ENCODE data around the gene SPTBN1.

Gene SPTBN1

GRCh38 chr2:54595999-54596902, 140.1 kb downstream of the SPTBN1 start:
- DNase-seq: no peak

- no peak for DNase-seq
Observed at GRCh38 chr2:54597153-54597848, 141.2 kb downstream of the SPTBN1 start.

DNA sequence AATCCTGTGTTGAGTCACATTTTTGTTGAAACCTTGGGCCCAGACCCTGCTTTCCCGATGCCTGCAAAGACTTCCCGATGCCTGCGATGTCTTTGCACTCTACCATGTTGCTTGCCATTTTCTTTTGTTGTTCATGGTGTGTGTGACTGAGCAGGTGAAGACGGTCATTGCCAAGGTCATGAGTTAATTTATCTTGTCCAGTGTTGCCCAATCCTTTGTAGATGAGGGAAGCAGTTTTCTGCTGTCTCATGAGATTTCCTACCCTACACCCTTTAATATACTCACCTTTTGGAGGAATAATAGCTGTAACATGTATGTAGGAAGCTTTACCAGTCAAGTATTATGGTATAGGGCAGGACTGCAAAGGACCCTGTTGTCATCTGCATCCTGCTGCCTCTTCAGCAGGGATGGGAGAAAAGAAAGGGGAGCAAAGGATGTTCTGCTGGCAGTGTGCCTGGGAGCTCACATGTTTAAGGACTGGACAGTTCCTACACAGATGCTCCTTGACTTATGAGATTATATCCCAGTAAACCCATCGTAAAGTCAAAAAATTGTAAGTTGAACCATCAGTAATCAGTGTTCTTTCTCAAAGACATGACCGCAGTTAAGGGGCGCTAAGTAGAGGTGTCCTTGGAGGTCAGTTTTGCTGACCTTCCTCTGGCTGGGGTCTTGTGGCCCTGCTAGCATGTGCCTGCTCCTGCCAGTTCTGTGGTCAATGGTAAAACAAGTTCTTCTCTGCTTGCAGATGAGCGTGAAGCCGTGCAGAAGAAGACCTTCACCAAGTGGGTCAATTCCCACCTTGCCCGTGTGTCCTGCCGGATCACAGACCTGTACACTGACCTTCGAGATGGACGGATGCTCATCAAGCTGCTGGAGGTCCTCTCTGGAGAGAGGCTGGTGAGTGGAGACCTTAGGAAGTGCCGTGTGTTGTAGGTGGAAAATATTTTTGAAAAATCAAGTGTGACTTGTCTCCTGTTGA, 142.5 kb downstream of the SPTBN1 start:
- DNase-seq: no peak

GRCh38 chr2:54599326-54599710, 143.2 kb downstream of the SPTBN1 start:
- DNase-seq: no peak

DNA sequence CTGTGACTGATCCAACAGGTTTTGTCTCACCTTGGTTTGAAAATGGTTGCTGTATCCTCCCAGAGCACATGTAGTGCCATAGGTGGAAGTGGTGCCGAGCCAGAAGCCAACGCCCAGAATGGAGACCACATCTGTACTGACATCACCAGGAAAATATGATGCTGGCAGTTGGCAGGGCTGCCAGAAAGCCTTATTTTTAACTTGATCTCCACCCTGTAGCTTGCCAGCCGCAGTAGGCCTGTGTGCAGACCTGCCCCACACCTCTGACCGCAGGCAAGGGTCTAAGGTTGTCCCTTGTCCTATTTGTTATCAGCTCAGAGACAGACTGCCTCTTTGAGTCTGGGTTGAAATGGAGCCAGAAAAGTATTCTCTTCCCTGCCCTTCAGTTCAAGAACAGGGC, 143.8 kb downstream of the SPTBN1 start:
- no peak for DNase-seq

DNA sequence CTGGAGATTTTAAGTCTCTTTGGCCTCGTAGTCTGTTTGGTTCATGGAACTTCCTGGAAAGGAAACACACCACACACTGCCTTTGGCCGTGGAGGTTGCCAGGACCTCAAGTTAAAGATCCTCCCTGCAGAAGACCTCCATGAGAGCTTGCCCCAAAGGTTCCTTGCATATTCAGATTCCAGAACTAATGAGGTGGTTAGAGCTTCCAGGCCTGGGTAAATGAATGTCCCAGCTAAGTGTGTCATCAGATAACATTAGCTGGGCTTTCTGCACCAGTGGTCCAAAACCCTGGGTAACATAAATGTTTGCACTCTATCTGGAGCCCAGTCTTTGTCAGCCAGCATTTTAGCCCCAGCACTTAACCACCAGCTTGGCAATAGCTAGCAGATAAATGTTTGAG, 145.2 kb downstream of the SPTBN1 start:
- no peak for DNase-seq

DNA sequence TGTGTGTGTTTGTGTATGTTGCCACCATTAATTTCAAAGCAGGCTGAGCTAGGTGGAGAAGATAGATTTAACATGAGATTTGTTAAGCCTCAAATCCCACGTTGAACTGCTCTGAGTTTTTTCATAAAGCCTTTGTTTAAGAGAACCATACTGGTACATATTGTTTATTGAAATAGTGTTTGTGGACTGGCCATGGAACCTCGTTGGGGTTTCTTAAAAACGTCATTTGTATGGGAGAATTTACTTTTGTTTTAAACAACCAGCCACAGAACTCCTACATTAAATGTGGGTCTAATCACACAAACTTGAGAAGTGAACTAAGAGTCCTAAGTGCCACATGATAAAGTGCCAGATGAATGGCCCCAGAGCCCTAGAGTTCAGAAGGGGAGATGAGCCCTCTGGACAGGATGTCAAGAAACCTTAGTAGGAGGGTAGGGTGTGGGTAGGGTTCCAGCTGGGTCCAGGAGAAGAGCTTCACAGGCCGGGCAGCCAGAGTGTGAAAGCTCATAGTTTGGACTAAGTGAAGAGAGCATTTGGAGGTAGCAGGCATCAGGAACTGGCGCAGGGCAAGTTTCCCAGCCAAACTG, 146.7 kb downstream of the SPTBN1 start:
- DNase-seq: no peak

GRCh38 chr2:54603357-54603756, 147.2 kb downstream of the SPTBN1 start:
- no peak for DNase-seq

DNA sequence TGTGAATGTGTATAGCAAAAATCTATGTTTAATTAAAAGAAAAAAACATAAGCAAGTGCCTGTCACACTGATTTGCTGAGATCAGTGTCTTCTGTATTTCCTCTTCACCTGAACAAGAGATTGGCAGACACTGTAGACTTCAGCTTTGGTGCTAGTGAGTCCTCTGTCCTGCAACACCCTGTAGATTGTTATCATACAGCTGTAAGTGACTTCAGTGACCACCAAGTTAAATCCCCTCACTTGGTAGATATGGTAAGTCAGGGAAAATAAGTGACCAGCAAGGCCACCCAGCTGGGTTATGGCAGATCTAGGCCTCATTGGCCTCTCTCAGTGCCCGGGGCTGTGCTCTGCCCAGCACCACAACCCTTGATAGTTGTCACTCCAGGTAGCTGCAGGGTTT, 147.7 kb downstream of the SPTBN1 start:
- no peak for DNase-seq

GRCh38 chr2:54604871-54605270, 148.7 kb downstream of the SPTBN1 start:
- DNase-seq: no peak

DNA sequence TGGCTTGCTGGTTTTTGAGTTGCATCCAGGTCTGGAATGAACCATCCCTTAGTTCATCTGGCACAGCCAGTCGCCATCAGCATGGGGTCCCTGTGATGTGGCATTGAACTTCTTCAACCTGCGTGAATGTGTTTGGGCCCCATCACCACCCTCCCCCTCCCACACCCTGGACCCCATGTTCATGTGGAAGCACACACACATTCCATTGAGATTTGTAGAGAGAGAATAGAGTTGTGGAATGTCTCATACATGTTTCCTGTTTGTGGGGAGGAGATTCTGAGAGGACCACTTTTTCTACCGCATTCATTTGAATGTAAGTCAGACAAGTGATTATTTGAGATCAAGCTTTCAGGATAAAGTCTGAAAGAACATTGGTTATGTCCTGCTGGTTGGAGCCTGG, 149.7 kb downstream of the SPTBN1 start:
- no peak for DNase-seq

DNA sequence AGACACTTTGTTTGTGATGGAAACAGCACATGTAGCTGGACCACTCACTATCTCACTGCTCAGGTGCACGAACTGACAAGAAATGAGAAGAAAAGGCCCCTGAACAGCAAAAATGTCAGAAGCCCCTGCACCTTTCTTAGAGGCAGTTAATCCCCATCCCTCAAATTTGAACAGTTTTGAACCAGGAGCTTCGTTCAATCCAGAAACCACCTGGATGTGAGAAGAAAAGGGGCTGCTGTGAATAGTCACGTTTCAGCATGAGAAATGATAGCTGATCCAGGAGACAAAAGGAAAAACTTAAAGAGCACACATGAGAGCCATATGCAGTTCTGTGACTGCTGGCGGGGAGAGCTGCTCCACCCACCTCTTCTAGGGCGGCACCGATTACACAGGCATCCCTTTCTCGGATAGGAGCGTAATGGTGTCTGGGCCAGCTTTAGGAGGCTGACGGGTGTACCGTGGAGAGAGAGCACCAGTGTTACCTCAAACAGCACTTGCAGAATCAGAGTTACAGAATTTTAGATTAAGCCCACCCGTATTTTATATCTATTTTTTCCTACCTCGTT, 150.3 kb downstream of the SPTBN1 start:
- no peak for DNase-seq

GRCh38 chr2:54608224-54608623, 152.1 kb downstream of the SPTBN1 start:
- DNase-seq: no peak

DNA sequence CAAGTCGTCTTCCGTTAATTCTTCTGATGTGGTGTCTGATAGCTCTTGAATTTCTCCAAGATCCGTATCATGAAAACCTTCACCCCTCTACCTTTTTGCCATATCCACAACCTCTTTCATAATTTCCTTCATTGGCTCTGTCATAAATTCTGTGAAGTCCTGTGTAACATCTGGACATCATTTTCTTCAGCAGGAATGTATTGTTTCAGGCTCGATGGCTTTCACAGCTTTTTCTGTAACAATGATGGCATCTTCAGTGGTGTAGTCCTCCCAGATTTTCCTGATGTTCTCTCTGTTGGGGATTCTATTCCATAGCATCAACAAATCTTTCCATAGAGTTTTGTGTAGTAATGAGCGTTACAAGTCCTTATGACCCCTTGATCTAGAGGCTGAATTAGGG, 153.1 kb downstream of the SPTBN1 start:
- no peak for DNase-seq

- no peak for DNase-seq
Observed at GRCh38 chr2:54609647-54610046, 153.5 kb downstream of the SPTBN1 start.

DNA sequence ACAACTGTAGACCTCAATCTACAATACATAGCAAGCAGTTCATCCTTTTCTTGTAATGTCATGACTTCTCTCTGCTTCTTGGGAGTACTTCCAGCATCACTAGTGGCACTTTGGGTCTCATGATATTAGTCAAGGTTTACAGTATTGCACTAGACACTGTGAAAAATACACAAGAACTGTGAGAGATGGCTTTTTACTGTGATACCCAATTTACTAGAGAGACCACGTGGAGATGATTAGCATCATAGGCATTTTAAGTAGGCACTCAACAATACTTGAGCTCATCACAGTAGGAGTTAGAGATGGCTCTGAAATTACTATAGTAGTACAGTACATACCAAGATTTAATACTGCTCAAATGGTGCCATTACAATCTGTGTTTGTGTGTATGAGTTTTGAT, 154.6 kb downstream of the SPTBN1 start:
- no peak for DNase-seq

DNA sequence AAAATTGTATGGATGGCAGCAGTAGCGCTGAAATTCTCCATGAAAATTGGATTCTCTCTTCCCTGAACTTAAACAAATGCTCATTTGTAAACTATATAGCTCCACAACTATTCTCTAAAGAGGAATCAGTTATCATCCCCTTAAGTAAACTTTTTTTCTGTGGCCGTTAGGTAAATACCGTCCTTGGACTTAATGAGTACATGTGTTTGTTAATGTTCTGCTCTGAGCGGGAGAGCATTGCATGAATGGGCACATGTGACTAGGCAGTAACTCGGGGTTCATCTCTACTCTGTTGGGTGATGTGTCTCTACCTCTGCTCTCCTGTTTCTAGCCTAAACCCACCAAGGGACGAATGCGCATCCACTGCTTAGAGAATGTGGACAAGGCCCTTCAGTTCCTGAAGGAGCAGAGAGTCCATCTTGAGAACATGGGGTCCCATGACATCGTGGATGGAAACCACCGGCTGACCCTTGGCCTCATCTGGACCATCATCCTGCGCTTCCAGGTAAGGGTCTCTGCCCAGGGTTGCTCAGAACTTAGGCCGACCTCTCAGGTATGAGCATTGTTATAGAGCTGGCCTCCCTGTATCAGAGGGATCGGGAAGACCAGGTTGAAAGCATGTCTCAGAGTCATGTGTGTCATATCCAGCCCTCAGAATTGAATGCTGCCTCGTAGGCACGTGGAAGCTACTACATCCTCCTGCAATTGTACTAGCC, 155.9 kb downstream of the SPTBN1 start:
- no peak for DNase-seq

DNA sequence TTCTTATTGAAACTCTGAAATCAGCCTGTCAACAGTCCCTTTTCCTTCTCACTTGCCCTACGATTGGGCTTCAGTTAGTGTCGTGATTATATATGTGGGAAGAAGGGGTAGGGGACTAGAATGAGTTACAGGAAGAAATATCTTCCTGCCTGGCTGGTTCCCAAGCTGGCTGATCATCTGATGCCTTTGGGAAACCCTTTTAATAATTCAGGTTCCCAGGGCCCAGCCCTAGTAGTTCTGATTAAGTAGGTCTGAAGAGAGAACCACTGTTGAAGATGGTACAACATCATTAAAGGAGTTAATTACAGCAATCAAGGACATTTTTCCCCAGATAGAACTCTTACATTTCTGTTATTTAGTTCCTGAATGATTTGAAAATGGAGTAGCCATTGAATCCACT, 157.3 kb downstream of the SPTBN1 start:
- DNase-seq: no peak

DNA sequence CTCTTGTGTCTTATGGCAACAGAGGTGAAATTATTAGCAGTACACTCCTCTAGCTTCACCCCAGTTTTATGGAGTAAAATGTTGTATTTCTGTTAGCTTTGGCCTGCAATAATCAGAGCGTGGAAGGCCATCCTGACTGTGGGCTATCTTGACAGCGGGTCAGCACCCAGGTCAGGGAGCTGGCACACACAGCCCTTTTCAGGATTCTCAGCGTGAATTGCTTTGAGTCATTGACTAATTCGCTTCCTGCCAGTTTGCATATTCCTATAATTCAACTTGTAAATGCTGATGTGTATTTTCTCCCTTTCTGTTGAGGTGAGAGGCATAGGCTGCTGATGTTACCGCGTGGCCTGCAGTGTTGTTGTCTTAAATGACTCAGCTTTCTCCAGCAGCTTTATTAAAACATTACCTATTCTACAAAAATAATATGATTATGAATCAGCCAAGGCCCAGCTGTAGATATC, 157.7 kb downstream of the SPTBN1 start:
- DNase-seq: no peak

DNA sequence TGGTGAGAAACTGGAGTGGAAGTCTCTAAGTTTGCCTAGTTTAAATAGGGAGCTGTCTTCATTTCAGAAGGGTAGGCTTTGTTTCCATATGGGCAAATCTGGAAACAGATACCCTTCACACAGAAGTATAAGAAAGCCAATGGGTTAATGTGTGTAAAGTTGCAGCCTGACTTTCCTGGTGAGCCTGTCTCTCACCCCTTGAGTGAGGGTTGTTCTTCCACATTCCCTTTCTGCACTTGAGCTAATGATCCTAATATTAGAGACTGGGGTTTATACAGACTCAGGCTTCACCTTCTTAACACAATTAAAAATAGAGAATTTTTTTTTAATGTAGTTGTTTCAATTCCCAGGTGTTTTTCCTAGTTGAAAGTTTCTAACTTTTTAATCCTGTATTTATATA, 158.7 kb downstream of the SPTBN1 start:
- DNase-seq: no peak

DNA sequence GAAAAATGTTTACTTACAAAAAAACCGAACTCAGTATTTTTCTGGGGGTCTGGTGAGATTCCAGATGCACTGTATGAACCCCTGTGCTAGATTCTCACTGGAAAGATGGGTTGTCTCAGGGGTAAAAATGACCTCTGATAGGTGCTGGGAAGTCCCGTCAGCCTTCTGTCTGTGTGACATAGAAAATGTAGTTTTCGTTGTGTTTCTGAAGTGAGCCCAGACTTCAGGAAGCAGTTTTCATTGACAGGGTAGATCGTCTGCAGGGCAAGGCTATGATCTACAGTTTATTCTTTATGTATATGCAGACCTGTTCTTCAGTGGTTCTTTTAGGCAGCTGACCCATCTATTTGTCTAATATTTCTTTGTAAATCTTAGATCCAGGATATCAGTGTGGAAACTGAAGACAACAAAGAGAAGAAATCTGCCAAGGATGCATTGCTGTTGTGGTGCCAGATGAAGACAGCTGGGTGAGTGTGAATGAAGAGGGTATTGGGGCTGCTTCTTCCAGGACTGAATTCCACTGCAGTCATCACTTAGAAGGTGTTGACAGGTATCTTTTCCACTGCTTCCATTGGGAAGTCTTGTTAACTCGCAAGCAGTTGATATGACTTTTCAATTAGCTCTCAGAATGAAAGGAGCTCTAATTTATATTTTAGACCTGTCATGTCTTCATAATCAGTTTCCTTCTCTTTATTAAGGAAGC, 159.9 kb downstream of the SPTBN1 start:
- DNase-seq: no peak

All from NCI-H1048 (cell line).